H1 (cell line): ENCODE measurements around the gene PITPNC1. TPM values are rescaled to one million over a fixed set of nuclear protein-coding genes. Genes with fewer than 3 reads are reported as not detected.

Experiments
- CTCF ChIA-PET: fragments of 300-600 bp; sonication (Branson Sonifier 250); formaldehyde crosslinking; loops from one replicate; lab custom pipeline; 2021; ENCODE audit not compliant: partially characterized antibody; lab: Charles Lee
- POLR2A ChIA-PET: fragments of 300-600 bp; sonication (Branson Sonifier 250); formaldehyde crosslinking; loops from one replicate; lab custom pipeline; 2021; ENCODE audit warnings: inconsistent platforms; ENCODE audit not compliant: partially characterized antibody; lab: Charles Lee
- DNase-seq, 2 experiments: peaks; one replicate each; pipeline versions ENCODE4 v3.0.0 to v3.0.0-alpha.2; 2010 to 2022; ENCODE audit warnings: low spot score in 2 of 2, low read depth in 1 of 2, mixed read lengths in 1 of 2
- FAIRE-seq: peaks from 2 replicates; lab custom pipeline; 2011; peaks lifted over from hg19 to GRCh38; lab: Jason Lieb, UNC
- H2AFZ ChIP-seq: 2 replicates; pipeline ENCODE4 v1.8.1; 2012; ENCODE audit warnings: low read length, inconsistent platforms
- H2AK5ac ChIP-seq: 2 replicates; pipeline ENCODE4 v1.6.1; 2013; ENCODE audit warnings: low read depth, low read length
- H2BK120ac ChIP-seq: replicated peaks from 2 replicates; pipeline ENCODE3; 2013; ENCODE audit warnings: low read depth, low read length, inconsistent platforms
- H2BK12ac ChIP-seq: 2 replicates; pipeline ENCODE4 v1.6.1; 2013; ENCODE audit warnings: low read depth, low read length
- H2BK15ac ChIP-seq: 2 replicates; pipeline ENCODE4 v1.6.1; 2013; ENCODE audit warnings: low read length
- H2BK20ac ChIP-seq: 2 replicates; pipeline ENCODE4 v1.6.1; 2013; ENCODE audit warnings: low read length
- H2BK5ac ChIP-seq: 2 replicates; pipeline ENCODE4 v1.6.1; 2013; ENCODE audit warnings: low read depth, low read length
- H3K14ac ChIP-seq: 2 replicates; pipeline ENCODE4 v1.6.1; 2013; ENCODE audit warnings: inconsistent platforms; ENCODE audit not compliant: insufficient read length
- H3K18ac ChIP-seq: 2 replicates; pipeline ENCODE4 v1.6.1; 2013; ENCODE audit warnings: low read length; ENCODE audit errors: extremely low read depth
- H3K23ac ChIP-seq: 2 replicates; pipeline ENCODE4 v1.6.1; 2013; ENCODE audit warnings: inconsistent platforms; ENCODE audit not compliant: insufficient read length
- H3K23me2 ChIP-seq: 2 replicates; pipeline ENCODE4 v1.6.1; 2013; ENCODE audit warnings: low read depth, low read length
- H3K27ac ChIP-seq: 2 replicates; pipeline ENCODE4 v1.6.1; 2011; ENCODE audit warnings: low read depth, low read length, inconsistent platforms
- H3K27me3 ChIP-seq, 4 experiments: replicated peaks in 1 of 4; 1 replicate in 1 of 4; 2 replicates in 3 of 4; pipeline versions ENCODE4 v1.6.1 to v1.8.1; 2011 to 2013; ENCODE audit warnings: low read length in 3 of 4, mild to moderate bottlenecking in 3 of 4, inconsistent platforms in 2 of 4, mixed read lengths in 2 of 4, moderate library complexity in 1 of 4; ENCODE audit not compliant: control insufficient read depth in 3 of 4, insufficient read depth in 3 of 4; ENCODE audit errors: extremely low read depth in 1 of 4
- H3K36me3 ChIP-seq, 4 experiments: 2 replicates each; pipeline versions ENCODE4 v1.6.1 to v1.8.1; 2011 to 2013; ENCODE audit warnings: mild to moderate bottlenecking in 4 of 4, low read length in 3 of 4, moderate library complexity in 2 of 4, control low read depth in 1 of 4, inconsistent platforms in 1 of 4; ENCODE audit not compliant: insufficient read depth in 4 of 4, control insufficient read depth in 2 of 4
- H3K4ac ChIP-seq: replicated peaks from 2 replicates; pipeline ENCODE3; 2013; ENCODE audit warnings: low read length, low read depth, mixed read lengths, inconsistent platforms; ENCODE audit not compliant: insufficient read length
- H3K4me1 ChIP-seq, 4 experiments: replicated peaks in 1 of 4; 1 replicate in 1 of 4; 2 replicates in 3 of 4; pipeline versions ENCODE4 v1.6.1 to v1.8.1; 2011 to 2013; ENCODE audit warnings: low read length in 3 of 4, inconsistent platforms in 2 of 4, mixed read lengths in 1 of 4; ENCODE audit not compliant: insufficient read depth in 4 of 4, control insufficient read depth in 3 of 4
- H3K4me2 ChIP-seq, 2 experiments: 2 replicates each; pipeline versions ENCODE4 v1.6.1 to v1.8.1; 2011 to 2013; ENCODE audit warnings: low read depth in 2 of 2, low read length in 2 of 2, control low read depth in 1 of 2, inconsistent platforms in 1 of 2, mild to moderate bottlenecking in 1 of 2; ENCODE audit not compliant: insufficient read depth in 1 of 2
- H3K4me3 ChIP-seq, 4 experiments: fragments of 200-600, 300-600 bp in 1 of 4; sonication (generic), shearing (Covaris generic), sonication (Bioruptor Twin) in 1 of 4; 2 replicates each; pipeline versions ENCODE4 v1.5.1 to v1.8.1; 2011 to 2016; ENCODE audit warnings: low read length in 4 of 4, low read depth in 3 of 4, control low read depth in 2 of 4, inconsistent platforms in 2 of 4, mild to moderate bottlenecking in 2 of 4, mixed read lengths in 1 of 4, moderate library complexity in 1 of 4; ENCODE audit not compliant: insufficient read depth in 2 of 4; ENCODE audit errors: extremely low read depth in 1 of 4
- H3K56ac ChIP-seq: replicated peaks from 2 replicates; pipeline ENCODE3; 2013; ENCODE audit warnings: low read depth, mild to moderate bottlenecking, mixed read lengths, low read length, inconsistent platforms; ENCODE audit not compliant: insufficient read length
- H3K79me1 ChIP-seq: 2 replicates; pipeline ENCODE4 v1.6.1; 2013; ENCODE audit warnings: low read depth, low read length, control low read depth
- H3K79me2 ChIP-seq, 2 experiments: 2 replicates each; pipeline versions ENCODE4 v1.6.1 to v1.8.1; 2012 to 2013; ENCODE audit warnings: low read length in 2 of 2, mild to moderate bottlenecking in 2 of 2, inconsistent platforms in 1 of 2; ENCODE audit not compliant: insufficient read depth in 2 of 2, control insufficient read depth in 1 of 2
- H3K9ac ChIP-seq, 4 experiments: replicated peaks in 1 of 4; 1 replicate in 1 of 4; 2 replicates in 3 of 4; pipeline versions ENCODE4 v1.6.1 to v1.8.1; 2011 to 2013; ENCODE audit warnings: low read depth in 3 of 4, low read length in 3 of 4, control low read depth in 2 of 4, mild to moderate bottlenecking in 2 of 4, moderate library complexity in 2 of 4, inconsistent platforms in 1 of 4; ENCODE audit errors: extremely low read depth in 1 of 4
- H3K9me3 ChIP-seq, 2 experiments: 2 replicates each; pipeline versions ENCODE4 v1.6.1 to v1.8.1; 2012 to 2013; ENCODE audit warnings: mild to moderate bottlenecking in 2 of 2, moderate library complexity in 2 of 2, control low read depth in 1 of 2, inconsistent platforms in 1 of 2, low read depth in 1 of 2, low read length in 1 of 2, mixed read lengths in 1 of 2; ENCODE audit not compliant: insufficient read depth in 2 of 2
- H4K20me1 ChIP-seq, 2 experiments: replicated peaks in 1 of 2; 2 replicates each; pipeline versions ENCODE3 to v1.8.1; 2011 to 2013; ENCODE audit warnings: inconsistent platforms in 2 of 2, low read length in 2 of 2, mild to moderate bottlenecking in 1 of 2; ENCODE audit not compliant: insufficient read depth in 2 of 2, control insufficient read depth in 1 of 2
- H4K5ac ChIP-seq: 2 replicates; pipeline ENCODE4 v1.6.1; 2013; ENCODE audit warnings: low read length, low read depth, mixed read lengths, inconsistent platforms; ENCODE audit not compliant: insufficient read length
- H4K8ac ChIP-seq: 2 replicates; pipeline ENCODE4 v1.8.0; 2013; ENCODE audit warnings: mild to moderate bottlenecking, moderate library complexity, low read length, inconsistent platforms; ENCODE audit not compliant: insufficient read depth; ENCODE audit errors: extremely low read depth
- H4K91ac ChIP-seq: replicated peaks from 2 replicates; pipeline ENCODE3; 2013; ENCODE audit warnings: low read length, mixed read lengths, inconsistent platforms; ENCODE audit not compliant: insufficient read length
- ASH2L ChIP-seq: fragments of 200-600, 300-600 bp; sonication (generic); IDR thresholded peaks from one replicate; pipeline ENCODE4 v1.7.1; 2017; ENCODE audit warnings: low read length
- CBX5 ChIP-seq: fragments of 300-800, 300-1000 bp; sonication (generic); IDR thresholded peaks from 2 replicates; pipeline ENCODE4 v1.7.1; 2016; ENCODE audit warnings: antibody characterized with exemption, low read length, low read depth
- CBX8 ChIP-seq: fragments of 300-800, 300-1000 bp; sonication (generic); IDR thresholded peaks from 2 replicates; pipeline ENCODE4 v1.7.1; 2016; ENCODE audit warnings: low read depth, low read length, borderline replicate concordance
- CHD2 ChIP-seq: IDR thresholded peaks from 2 replicates; pipeline ENCODE4 v1.6.1; 2012; ENCODE audit warnings: low read length, improper control_type of control experiment
- EGR1 ChIP-seq: IDR thresholded peaks from 2 replicates; pipeline ENCODE4 v1.6.1; 2011; ENCODE audit warnings: low read depth, low read length, borderline replicate concordance
- FOSL1 ChIP-seq: IDR thresholded peaks from 2 replicates; pipeline ENCODE4 v1.6.1; 2011; ENCODE audit warnings: mild to moderate bottlenecking, low read depth, low read length, moderate library complexity; ENCODE audit not compliant: insufficient read depth
- GABPA ChIP-seq: IDR thresholded peaks from 2 replicates; pipeline ENCODE4 v1.6.1; 2011; ENCODE audit warnings: mild to moderate bottlenecking, low read length, moderate library complexity, borderline replicate concordance; ENCODE audit not compliant: insufficient read depth
- HDAC2 ChIP-seq, 2 experiments: fragments of 300-600 bp in 1 of 2; sonication (generic) in 1 of 2; IDR thresholded peaks; 2 replicates each; pipeline ENCODE4 v1.6.1; 2011 to 2012; ENCODE audit warnings: low read depth in 2 of 2, low read length in 2 of 2, mild to moderate bottlenecking in 2 of 2, moderate library complexity in 2 of 2, borderline replicate concordance in 1 of 2, inconsistent platforms in 1 of 2
- KDM1A ChIP-seq: fragments of 200-600, 300-600 bp; sonication (generic); IDR thresholded peaks from 2 replicates; pipeline ENCODE4 v1.7.1; 2016; ENCODE audit warnings: mild to moderate bottlenecking, low read length, borderline replicate concordance
- RAD21 ChIP-seq, 2 experiments: IDR thresholded peaks in 1 of 2; conservative IDR thresholded peaks in 1 of 2; 2 replicates each; pipeline ENCODE4 v1.6.1; 2011; ENCODE audit warnings: low read depth in 2 of 2, low read length in 2 of 2, improper control_type of control experiment in 1 of 2, inconsistent platforms in 1 of 2, mild to moderate bottlenecking in 1 of 2, moderate library complexity in 1 of 2
- SIN3A ChIP-seq, 2 experiments: IDR thresholded peaks in 1 of 2; conservative IDR thresholded peaks in 1 of 2; 2 replicates each; pipeline ENCODE4 v1.6.1; 2011 to 2012; ENCODE audit warnings: low read length in 2 of 2, improper control_type of control experiment in 1 of 2, low read depth in 1 of 2, mild to moderate bottlenecking in 1 of 2
- WGBS, 2 experiments: shearing (Covaris generic) in 1 of 2; methylation state at CpG; one replicate each; pipeline versions ENCODE4 v1.1.6 to v1.1.7; 2013 to 2015; ENCODE audit warnings: low lambda C conversion rate in 2 of 2, mixed read lengths in 2 of 2, inconsistent platforms in 1 of 2, low coverage in 1 of 2, missing lambda C conversion rate in 1 of 2; ENCODE audit not compliant: insufficient replicate concordance in 2 of 2, insufficient coverage in 1 of 2, insufficient read length in 1 of 2; ENCODE audit errors: extremely low coverage in 1 of 2, missing lambda C conversion rate in 1 of 2; 5-methylcytosine and 5-hydroxymethylcytosine counted together
- polyA plus RNA-seq, 7 experiments: library from polyadenylated mRNA; depleted of rRNA in 3 of 7; stranded (reverse) in 5 of 7; unstranded in 2 of 7; fragments of >200 nt in 5 of 7; fragments of 200-250 nt in 2 of 7; gene quantifications; 1 replicate in 5 of 7; 2 replicates in 1 of 7; 4 replicates in 1 of 7; pipeline versions ENCODE4 v1.2.1 to v1.2.3, GENCODE V29; 2011 to 2013; ENCODE audit warnings: missing spikeins in 2 of 7, mixed read lengths in 2 of 7
- total RNA-seq: library from RNA; stranded (reverse); fragmentation: NEBNext Ultra II Directional; extraction: Animal tissue kit (Norgen Biotek cat#: 25700); gene quantifications from 2 replicates; pipeline ENCODE4 v1.2.1, GENCODE V29; 2021

The PITPNC1 gene
- total and polyA plus RNA-seq, 2 of the 8 experiments (the other 6 are each of a cell fraction or from before 2014, with no cell fraction given): 17.6 to 54.7 TPM

GRCh38 chr17:67362173-67362572 lies 14.9 kb upstream of the PITPNC1 start:
- peaks cover 40 to 91% of the 10 kb centered on the region in 2 experiments for H3K79me2 ChIP-seq
- H4K20me1 ChIP-seq: peaks cover 2 to 9% of the 10 kb centered on the region in 2 experiments
- H3K4me1 ChIP-seq: peaks cover 0 to 5% (median 4%) of the 10 kb centered on the region in 4 experiments; a peak in 4 of 7 replicates
- no peak overlapping the region for H2BK5ac ChIP-seq
- H3K9me3 ChIP-seq: no peaks in the 10 kb centered on the region
- no peak for DNase-seq
- CTCF ChIA-PET: interaction anchor here (0.6 to 1.6 kb wide), 3 partner anchors 10 to 27 kb away, joined by 3 to 6 read pairs (median 5); no protein-coding TSS in a partner anchor
- no peak overlapping the region for H3K18ac ChIP-seq
- H2BK15ac ChIP-seq: no peak overlapping the region
- no peak overlapping the region for H2BK120ac ChIP-seq
- H4K91ac ChIP-seq: no peak overlapping the region
- H3K36me3 ChIP-seq: peaks cover 0 to 14% (median 4%) of the 10 kb centered on the region in 4 experiments; a peak in 5 of 8 replicates
- H3K9ac ChIP-seq: no peak overlapping the region
- H3K4me2 ChIP-seq: no peak overlapping the region
- H4K5ac ChIP-seq: no peak overlapping the region
- no peak for FAIRE-seq
- H2BK20ac ChIP-seq: no peak overlapping the region
- no peak overlapping the region for H2BK12ac ChIP-seq
- peaks cover 6% of the 10 kb centered on the region; the same call in 1 of the 2 replicates for H3K23me2 ChIP-seq
- no peak overlapping the region for H2AFZ ChIP-seq
- no peaks in the 10 kb centered on the region for H3K27me3 ChIP-seq
- H3K56ac ChIP-seq: no peak overlapping the region
- no peak overlapping the region for H3K27ac ChIP-seq
- H2AK5ac ChIP-seq: no peak overlapping the region
- no peak overlapping the region for H3K14ac ChIP-seq
- TF ChIP-seq CBX5: no peak
- no peak for TF ChIP-seq SIN3A (conservative IDR thresholded peaks at IDR 0.05 in 1 of 2, IDR thresholded peaks at IDR 0.05 in 1 of 2; ENCODE audit: low read depth in 1 of 2, low read length in 2 of 2)
- TF ChIP-seq EGR1: no peak
- no peak for TF ChIP-seq ASH2L
- no peak for TF ChIP-seq FOSL1
- no peak for TF ChIP-seq HDAC2 (IDR thresholded peaks at IDR 0.05; ENCODE audit: borderline replicate concordance in 1 of 2, low read depth in 2 of 2, low read length in 2 of 2)
- TF ChIP-seq RAD21 (IDR thresholded peaks at IDR 0.05 in 1 of 2, conservative IDR thresholded peaks at IDR 0.05 in 1 of 2; ENCODE audit: low read depth in 2 of 2, low read length in 2 of 2): no peak
- TF ChIP-seq GABPA: no peak
- TF ChIP-seq CHD2: no peak
- TF ChIP-seq CBX8: no peak
- TF ChIP-seq KDM1A: no peak
- TF ChIP-seq, all 59 proteins: peak for 0
- Histone ChIP-seq H3K4me3 (no peak overlapping the region), H3K4ac (no peak overlapping the region), H3K23ac (no peak overlapping the region), H3K79me1 (no peaks in the 10 kb centered on the region; the same call in 1 of the 2 replicates), H4K8ac (no peak overlapping the region)
- WGBS, 2 experiments: 96% methylated on average over 9 of the region's 9 CpGs; no CpG with 5 or more reads in 1 of the 2 experiments
- POLR2A ChIA-PET: interaction anchor here (1.2 kb wide), 1 partner anchor 23 kb away, joined by 4 read pairs; no protein-coding TSS in a partner anchor
